A549 treated with CpdA at 1 μM for 4 hours (cell line): ENCODE data around the gene NAPEPLD. TPM values are rescaled to one million over a fixed set of nuclear protein-coding genes. Genes with fewer than 3 reads are reported as not detected.

Experiments
- total RNA-seq: library from RNA; stranded (reverse); fragments of 200-300 nt; extraction: Qiagen RNA extraction; gene quantifications from 5 replicates; pipeline ENCODE4 v1.2.3, GENCODE V29; 2022; ENCODE audit warnings: low read depth

NAPEPLD gene
- total RNA-seq: 4.1 to 6.1 TPM (median 4.6 TPM) in 5 replicates

GRCh38 chr7:103148994-103149807 lies at the start of gene NAPEPLD:
Gene NAPEPLD, minus strand, starts transcription at chr7:103149099. Its CDS starts 20,323 bp downstream, at chr7:103128776.

DNA sequence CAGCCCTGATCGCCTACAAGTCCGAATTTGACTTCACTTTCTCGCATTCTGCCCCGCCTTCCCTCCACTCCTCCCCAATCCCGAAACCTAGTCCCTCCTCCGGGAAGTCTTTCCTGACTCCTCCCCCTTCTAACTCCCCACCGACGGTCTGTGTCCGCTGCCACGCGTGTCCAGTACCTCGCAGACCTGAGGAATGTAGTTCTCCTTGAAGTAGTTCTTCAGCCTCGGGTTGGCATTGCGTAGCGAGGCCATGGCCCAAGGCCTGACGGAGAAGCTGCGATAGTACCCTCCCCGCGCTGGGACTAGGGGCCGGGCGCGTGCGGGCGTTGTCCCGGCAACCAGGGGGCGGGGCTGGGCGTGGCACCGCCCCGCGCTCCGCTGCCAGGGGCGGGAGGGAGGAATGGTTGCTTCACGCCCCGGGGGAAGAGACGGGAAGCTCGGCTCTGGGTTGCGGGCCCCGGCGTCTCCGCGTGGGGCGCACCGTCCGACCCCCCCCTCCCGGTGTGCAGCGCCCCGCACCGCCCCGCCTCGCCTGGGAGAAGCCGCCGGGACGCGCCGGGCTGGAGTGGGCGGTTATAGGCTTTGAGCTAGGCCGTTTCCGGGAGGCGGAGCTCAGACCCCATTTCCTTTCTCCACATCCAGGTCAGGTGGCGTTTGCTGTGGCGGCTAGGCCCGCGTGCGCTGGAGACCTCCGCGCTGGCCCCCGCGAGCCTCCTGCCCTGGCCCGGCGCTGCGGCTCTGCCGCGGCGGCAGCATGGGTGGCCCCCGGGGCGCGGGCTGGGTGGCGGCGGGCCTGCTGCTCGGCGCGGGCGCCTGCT lies 74.2 kb downstream of the NAPEPLD start, which contains the start of the genes ARMC10 and FBXL13:
Gene ARMC10, plus strand, starts transcription at position 622 of the 818 bp plus-strand sequence. Its CDS starts 133 bp downstream, at position 755.
Gene FBXL13, minus strand, starts transcription at position 278 of the 818 bp plus-strand sequence.

Other genes with a start within 250 kb of the NAPEPLD start
- gene LRRC17, start 236.1 kb downstream of the NAPEPLD start, total RNA-seq: 0.07 to 0.12 TPM (median 0.07 TPM) in 3 of 5 replicates, not detected in the others
- 0.12 to 0.61 TPM (median 0.27 TPM) in 5 replicates for gene FBXL13, start 74.3 kb downstream of the NAPEPLD start, total RNA-seq
- gene ARMC10, start 74.0 kb downstream of the NAPEPLD start, total RNA-seq: 26.1 to 42.5 TPM (median 40.3 TPM) in 5 replicates
- gene PMPCB, start 148.3 kb upstream of the NAPEPLD start, total RNA-seq: 60.7 to 74.4 TPM (median 67.9 TPM) in 5 replicates
- gene DNAJC2, start 195.7 kb upstream of the NAPEPLD start, total RNA-seq: 43.7 to 54.9 TPM (median 46.4 TPM) in 5 replicates
- gene PSMC2, start 198.5 kb upstream of the NAPEPLD start, total RNA-seq: 162 to 209 TPM (median 169 TPM) in 5 replicates